GM19238 (cell line): ENCODE measurements around the gene TNKS1BP1.
"Not testable (repeated sequence)": the region's sequence is repeated elsewhere in the genome, so short reads cannot be mapped to it uniquely, and the experiment has no call there.

Experiments
- DNase-seq: peaks from one replicate; pipeline ENCODE4 v3.0.0; 2011; ENCODE audit warnings: low spot score; ENCODE audit not compliant: insufficient read length

The TNKS1BP1 gene

GRCh38 chr11:57294225-57295131 lies 30.3 kb downstream of the TNKS1BP1 start:
- DNase-seq, result no peak

GRCh38 chr11:57290288-57290687 lies 34.5 kb downstream of the TNKS1BP1 start:
- no peak for DNase-seq

GRCh38 chr11:57288771-57289579 lies 35.8 kb downstream of the TNKS1BP1 start:
- DNase-seq, result no peak

GRCh38 chr11:57287884-57288283 lies 36.9 kb downstream of the TNKS1BP1 start:
- DNase-seq, result no peak

- no peak for DNase-seq
These were observed 41.3 kb downstream of the TNKS1BP1 start for GRCh38 chr11:57283231-57283990.

GRCh38 chr11:57281546-57281945 lies 43.2 kb downstream of the TNKS1BP1 start:
- not testable (repeated sequence) for DNase-seq

- DNase-seq, result no peak
These were observed 45.6 kb downstream of the TNKS1BP1 start for GRCh38 chr11:57279116-57279515.

- no peak for DNase-seq
These were observed 46.0 kb downstream of the TNKS1BP1 start for GRCh38 chr11:57278721-57279095.

- DNase-seq, result peak; percentile 37
These were observed 46.7 kb downstream of the TNKS1BP1 start for GRCh38 chr11:57277845-57278720.

GRCh38 chr11:57276971-57277675 lies 47.6 kb downstream of the TNKS1BP1 start:
- DNase-seq, result no peak

GRCh38 chr11:57276169-57276970 lies 48.4 kb downstream of the TNKS1BP1 start:
- DNase-seq, result no peak

- no peak for DNase-seq
These were observed 49.2 kb downstream of the TNKS1BP1 start for GRCh38 chr11:57275582-57275981.

- DNase-seq, result no peak
These were observed 49.8 kb downstream of the TNKS1BP1 start for GRCh38 chr11:57274904-57275498.

GRCh38 chr11:57273448-57274058 lies 51.2 kb downstream of the TNKS1BP1 start:
- no peak for DNase-seq

- no peak for DNase-seq
These were observed 55.2 kb downstream of the TNKS1BP1 start for GRCh38 chr11:57269571-57270021.

GRCh38 chr11:57266157-57266556 lies 58.6 kb downstream of the TNKS1BP1 start:
- no peak for DNase-seq

- DNase-seq, result no peak
These were observed 61.4 kb downstream of the TNKS1BP1 start for GRCh38 chr11:57263351-57263750.

- no peak for DNase-seq
These were observed 62.6 kb downstream of the TNKS1BP1 start for GRCh38 chr11:57262157-57262556.
